Breast epithelium (tissue), 4 donors: Measurements from ENCODE around the gene PIAS2. TPM values are rescaled to one million over a fixed set of nuclear protein-coding genes. Genes with fewer than 3 reads are reported as not detected.
A peak's percentile ranks its signal among the peaks of the same experiment; 100 is the strongest.

Experiments
- DNase-seq, 2 donors: peaks; one replicate each; pipeline ENCODE4 v3.0.0-alpha.2; 2019; ENCODE audit warnings: low spot score in 2 of 2
- H3K27ac ChIP-seq, 2 donors: fragments of 200-600 bp; sonication (generic) in 1 of 2; one replicate each; pipeline ENCODE4 v1.5.1; 2016 to 2019; ENCODE audit warnings: mild to moderate bottlenecking in 1 of 2
- H3K27me3 ChIP-seq, 2 donors: fragments of 200-600 bp; sonication (generic) in 1 of 2; one replicate each; pipeline versions ENCODE4 v1.5.1 to v1.6.0; 2017 to 2019; ENCODE audit warnings: control low read depth in 1 of 2, mild to moderate bottlenecking in 1 of 2
- H3K36me3 ChIP-seq: fragments of 200-600 bp; one replicate; pipeline ENCODE4 v1.5.1; 2019
- H3K4me1 ChIP-seq, 2 donors: fragments of 200-600 bp; sonication (generic); one replicate each; pipeline ENCODE4 v1.5.1; 2016 to 2019; ENCODE audit warnings: control low read depth in 1 of 2
- H3K4me3 ChIP-seq, 3 donors: fragments of 200-600 bp; sonication (generic); 1 replicate in 2 of 3; 2 replicates in 1 of 3; pipeline ENCODE4 v1.5.1; 2016 to 2019; ENCODE audit warnings: mild to moderate bottlenecking in 3 of 3, moderate library complexity in 2 of 3
- H3K9me3 ChIP-seq, 2 donors: fragments of 200-600 bp; sonication (generic) in 1 of 2; one replicate each; pipeline ENCODE4 v1.5.1; 2016 to 2019; ENCODE audit warnings: control low read depth in 1 of 2
- CTCF ChIP-seq, 3 donors: fragments of 450-650 bp; IDR thresholded peaks; one replicate each; pipeline ENCODE4 v1.5.1; 2016 to 2017; ENCODE audit warnings: antibody characterized with exemption in 3 of 3, mild to moderate bottlenecking in 3 of 3, moderate library complexity in 3 of 3
- POLR2A ChIP-seq: fragments of 450-650 bp; IDR thresholded peaks from one replicate; pipeline ENCODE4 v1.6.1; 2016; ENCODE audit warnings: antibody characterized with exemption, mild to moderate bottlenecking, moderate library complexity
- POLR2AphosphoS5 ChIP-seq, 3 donors: sonication (generic); formaldehyde crosslinking; IDR thresholded peaks; one replicate each; pipeline ENCODE4 v1.6.1; 2017; ENCODE audit warnings: antibody characterized with exemption in 3 of 3
- intact Hi-C: fragments of 100-400 bp; cut with DNase I; formaldehyde crosslinking; loops from one replicate; pipeline ENCODE4 v1.15.1; 2023; ENCODE audit warnings: low total_unique reads
- total RNA-seq, 3 donors: library from RNA; depleted of rRNA; stranded (reverse); fragments of >200 nt; gene quantifications; one replicate each; pipeline ENCODE4 v1.1.0, GENCODE V29; 2016

PIAS2 gene
- total RNA-seq, 3 donors from 2014 or later, result 28.2 to 37.0 (median 30.6) TPM

- no peak overlapping the region for H3K27ac ChIP-seq
- DNase-seq, result no peak
- no peaks in the 10 kb centered on the region for H3K27me3 ChIP-seq
- no peaks in the 10 kb centered on the region for H3K4me1 ChIP-seq
- H3K4me3 ChIP-seq, result no peak overlapping the region
- H3K9me3 ChIP-seq, result no peaks in the 10 kb centered on the region
- intact Hi-C loops, result no loop called here
- no peaks in the 10 kb centered on the region for H3K36me3 ChIP-seq
- TF ChIP-seq POLR2A (no peak), POLR2AphosphoS5 (IDR thresholded peaks at IDR 0.05) (no peak), CTCF (IDR thresholded peaks at IDR 0.05) (no peak)
Measured at GRCh38 chr18:46856973-46857372, 60.3 kb downstream of the PIAS2 start.

DNA sequence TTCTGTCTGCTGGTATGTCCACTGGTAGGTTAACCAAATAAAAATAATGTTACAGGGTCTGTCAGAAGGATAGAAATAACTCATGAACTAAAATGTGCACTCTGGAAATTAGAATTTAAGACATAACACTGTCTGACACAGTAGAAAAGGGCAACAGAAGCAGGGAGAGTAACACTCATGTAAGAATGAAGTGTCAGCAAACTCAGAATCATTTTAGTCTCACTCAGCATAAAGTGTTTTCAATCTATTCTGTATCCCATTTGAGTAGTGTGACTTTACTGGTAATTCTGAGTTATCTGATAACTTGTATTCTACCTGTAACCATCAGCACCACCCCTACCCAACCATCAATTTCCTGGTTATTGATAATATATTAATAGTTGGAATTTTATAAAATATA, 68.3 kb downstream of the PIAS2 start:
- Histone ChIP-seq H3K4me1 (no peaks in the 10 kb centered on the region), H3K27ac (no peak overlapping the region), H3K9me3 (no peaks in the 10 kb centered on the region), H3K36me3 (no peaks in the 10 kb centered on the region), H3K27me3 (no peaks in the 10 kb centered on the region), H3K4me3 (no peak overlapping the region)
- intact Hi-C loops, result no loop called here
- no peak for TF ChIP-seq CTCF (IDR thresholded peaks at IDR 0.05)
- no peak for DNase-seq

DNA sequence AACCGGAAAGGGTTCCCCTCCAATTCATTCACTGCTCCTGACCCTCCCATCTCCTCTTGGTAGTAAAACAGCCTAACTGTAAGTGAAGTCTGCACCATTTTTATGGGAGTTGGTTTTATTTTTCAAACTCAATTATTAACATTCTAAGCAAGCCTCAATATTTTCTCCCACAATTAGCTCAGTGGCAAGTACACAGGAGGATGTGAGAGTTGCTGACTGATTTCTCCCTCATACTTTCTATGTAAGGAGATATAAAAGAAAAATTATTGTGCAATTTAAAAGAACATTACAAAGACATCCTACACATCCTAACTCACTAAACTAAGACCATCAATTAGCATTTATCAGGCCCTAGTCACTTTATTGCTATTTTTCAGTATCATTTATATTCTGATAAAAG, 73.9 kb downstream of the PIAS2 start:
- H3K27ac ChIP-seq, result no peak overlapping the region
- intact Hi-C loops, result no loop called here
- no peak overlapping the region for H3K4me3 ChIP-seq

DNA sequence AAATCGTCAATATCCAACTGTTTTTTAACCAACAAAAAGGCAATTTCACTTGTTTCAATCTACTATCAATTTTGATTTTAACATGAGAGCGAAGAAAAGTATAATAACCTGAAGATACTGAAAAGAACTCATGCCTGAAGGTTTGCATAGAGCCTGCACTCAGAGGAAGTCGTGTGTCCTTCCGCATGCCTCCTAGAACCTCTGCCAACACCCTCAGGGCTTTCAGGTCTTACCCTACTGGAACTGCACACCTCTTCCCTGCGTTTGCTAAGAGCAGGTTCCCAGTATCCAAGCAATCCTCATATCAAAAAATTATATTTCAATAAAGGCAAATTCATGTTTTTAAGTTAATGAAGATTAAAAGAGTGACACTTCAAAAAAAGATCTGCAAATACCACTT, 74.7 kb downstream of the PIAS2 start:
- H3K9me3 ChIP-seq, result no peaks in the 10 kb centered on the region
- intact Hi-C loops, result no loop called here
- H3K4me3 ChIP-seq, result no peak overlapping the region
- H3K36me3 ChIP-seq, result no peaks in the 10 kb centered on the region
- no peak overlapping the region for H3K27ac ChIP-seq
- no peaks in the 10 kb centered on the region for H3K4me1 ChIP-seq
- no peaks in the 10 kb centered on the region for H3K27me3 ChIP-seq
- no peak for TF ChIP-seq POLR2A
- TF ChIP-seq CTCF (IDR thresholded peaks at IDR 0.05), result no peak
- TF ChIP-seq POLR2AphosphoS5 (IDR thresholded peaks at IDR 0.05), result no peak
- DNase-seq, result peak; percentile 63 to 68

More for the DNA sequence above, 73.9 kb downstream of the PIAS2 start:
- DNase-seq, result no peak
- Histone ChIP-seq H3K4me1 (no peaks in the 10 kb centered on the region), H3K36me3 (no peaks in the 10 kb centered on the region), H3K27me3 (no peaks in the 10 kb centered on the region), H3K9me3 (no peaks in the 10 kb centered on the region)
- TF ChIP-seq POLR2AphosphoS5 (IDR thresholded peaks at IDR 0.05) (no peak), POLR2A (no peak), CTCF (IDR thresholded peaks at IDR 0.05) (no peak)

DNA sequence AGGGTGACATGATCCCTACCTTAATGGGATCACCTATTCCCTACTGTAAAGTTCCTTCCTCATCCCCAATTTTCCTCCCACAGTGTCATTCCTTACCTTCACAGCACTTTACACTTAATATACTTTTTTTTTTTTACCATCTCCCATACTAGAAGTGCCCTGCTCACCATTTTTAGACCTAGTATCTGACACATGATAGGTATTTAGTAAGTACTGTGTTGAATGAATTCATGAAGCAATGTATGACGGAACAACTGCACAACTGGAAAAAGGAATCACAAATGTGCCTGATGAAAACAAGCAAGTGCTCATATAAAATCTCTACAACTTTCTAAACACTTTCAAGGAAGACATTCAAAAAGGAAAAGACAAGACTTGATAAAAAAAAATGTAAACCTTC, 83.4 kb downstream of the PIAS2 start:
- H3K9me3 ChIP-seq, result no peaks in the 10 kb centered on the region
- peaks cover 4% of the 10 kb centered on the region for H3K36me3 ChIP-seq
- intact Hi-C loops, result no loop called here

More for the DNA sequence above, 83.4 kb downstream of the PIAS2 start:
- TF ChIP-seq CTCF (IDR thresholded peaks at IDR 0.05) (no peak), POLR2A (no peak), POLR2AphosphoS5 (IDR thresholded peaks at IDR 0.05) (no peak)
- no peaks in the 10 kb centered on the region for H3K4me1 ChIP-seq
- H3K4me3 ChIP-seq, result no peak overlapping the region
- H3K27ac ChIP-seq, result no peak overlapping the region
- no peaks in the 10 kb centered on the region for H3K27me3 ChIP-seq
- no peak for DNase-seq
